Uterus (tissue), 2 donors: ENCODE results near the gene TRIM74.
"Not testable (repeated sequence)": the region's sequence is repeated elsewhere in the genome, so short reads cannot be mapped to it uniquely, and the experiment has no call there.

Experiments used
- POLR2A ChIP-seq, 2 donors: fragments of 450-650 bp; IDR thresholded peaks; one replicate each; pipeline ENCODE4 v1.6.1; 2016; ENCODE audit warnings: antibody characterized with exemption in 2 of 2, mild to moderate bottlenecking in 1 of 2, moderate library complexity in 1 of 2
- TF ChIP-seq, protein P1 (sequence below), 4 experiments: fragments of 200-600 bp in 2 of 4; fragments of 450-650 bp in 2 of 4; sonication (generic) in 2 of 4; IDR thresholded peaks; one replicate each; pipeline ENCODE4 v1.5.1; 2016 to 2019; ENCODE audit warnings: antibody characterized with exemption in 4 of 4, mild to moderate bottlenecking in 2 of 4, moderate library complexity in 1 of 4

GRCh38 chr7:72960626-72961345, 8.5 kb downstream of the TRIM74 start:
- TF ChIP-seq, protein P1, sequence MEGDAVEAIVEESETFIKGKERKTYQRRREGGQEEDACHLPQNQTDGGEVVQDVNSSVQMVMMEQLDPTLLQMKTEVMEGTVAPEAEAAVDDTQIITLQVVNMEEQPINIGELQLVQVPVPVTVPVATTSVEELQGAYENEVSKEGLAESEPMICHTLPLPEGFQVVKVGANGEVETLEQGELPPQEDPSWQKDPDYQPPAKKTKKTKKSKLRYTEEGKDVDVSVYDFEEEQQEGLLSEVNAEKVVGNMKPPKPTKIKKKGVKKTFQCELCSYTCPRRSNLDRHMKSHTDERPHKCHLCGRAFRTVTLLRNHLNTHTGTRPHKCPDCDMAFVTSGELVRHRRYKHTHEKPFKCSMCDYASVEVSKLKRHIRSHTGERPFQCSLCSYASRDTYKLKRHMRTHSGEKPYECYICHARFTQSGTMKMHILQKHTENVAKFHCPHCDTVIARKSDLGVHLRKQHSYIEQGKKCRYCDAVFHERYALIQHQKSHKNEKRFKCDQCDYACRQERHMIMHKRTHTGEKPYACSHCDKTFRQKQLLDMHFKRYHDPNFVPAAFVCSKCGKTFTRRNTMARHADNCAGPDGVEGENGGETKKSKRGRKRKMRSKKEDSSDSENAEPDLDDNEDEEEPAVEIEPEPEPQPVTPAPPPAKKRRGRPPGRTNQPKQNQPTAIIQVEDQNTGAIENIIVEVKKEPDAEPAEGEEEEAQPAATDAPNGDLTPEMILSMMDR (IDR thresholded peaks at IDR 0.05): not testable (repeated sequence)
- TF ChIP-seq POLR2A (IDR thresholded peaks at IDR 0.05): not testable (repeated sequence)
